GM13977 (cell line): ENCODE results near the gene CHST11.

Experiments used
- DNase-seq: peaks from one replicate; pipeline ENCODE4 v3.0.0; 2012; ENCODE audit warnings: low spot score
- in situ Hi-C: fragments of 300-500 bp; cut with MboI; formaldehyde crosslinking; loops from one replicate; pipeline ENCODE4 v1.12.0; 2022; ENCODE audit warnings: low sequenced_read_pairs, low pct_unique_long_range_greater_than_20kb, mixed read lengths, inconsistent platforms; ENCODE audit not compliant: unreplicated experiment
- TF ChIP-seq, protein P1 (sequence below): IDR thresholded peaks from 2 replicates; pipeline ENCODE4 v1.5.1; 2012; ENCODE audit warnings: mild to moderate bottlenecking, control low read depth; ENCODE audit not compliant: insufficient read depth; ENCODE audit errors: extremely low read depth, missing control alignments

Gene CHST11

DNA sequence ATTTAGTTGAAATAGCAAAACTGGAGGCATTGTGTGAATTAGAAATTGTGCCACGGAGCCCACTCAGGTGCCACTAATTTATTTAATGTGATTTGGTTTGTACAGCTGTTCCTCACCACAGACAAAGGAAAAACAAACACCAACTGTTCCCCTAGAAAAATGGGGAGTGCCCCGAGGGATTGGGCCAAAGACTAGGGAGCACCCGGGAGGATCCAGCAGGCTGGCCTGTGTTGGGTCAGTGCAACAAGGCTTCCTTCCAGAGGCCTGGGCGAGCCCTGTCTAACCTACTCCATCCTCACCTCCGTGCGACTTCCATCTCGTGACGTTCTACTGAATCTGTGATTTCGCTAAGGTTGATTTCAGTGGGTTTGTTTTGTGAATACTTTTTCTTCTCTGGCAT lies 206.2 kb downstream of the CHST11 start:
- DNase-seq = no peak
- in situ Hi-C loops = no loop called here
- TF ChIP-seq, protein P1, sequence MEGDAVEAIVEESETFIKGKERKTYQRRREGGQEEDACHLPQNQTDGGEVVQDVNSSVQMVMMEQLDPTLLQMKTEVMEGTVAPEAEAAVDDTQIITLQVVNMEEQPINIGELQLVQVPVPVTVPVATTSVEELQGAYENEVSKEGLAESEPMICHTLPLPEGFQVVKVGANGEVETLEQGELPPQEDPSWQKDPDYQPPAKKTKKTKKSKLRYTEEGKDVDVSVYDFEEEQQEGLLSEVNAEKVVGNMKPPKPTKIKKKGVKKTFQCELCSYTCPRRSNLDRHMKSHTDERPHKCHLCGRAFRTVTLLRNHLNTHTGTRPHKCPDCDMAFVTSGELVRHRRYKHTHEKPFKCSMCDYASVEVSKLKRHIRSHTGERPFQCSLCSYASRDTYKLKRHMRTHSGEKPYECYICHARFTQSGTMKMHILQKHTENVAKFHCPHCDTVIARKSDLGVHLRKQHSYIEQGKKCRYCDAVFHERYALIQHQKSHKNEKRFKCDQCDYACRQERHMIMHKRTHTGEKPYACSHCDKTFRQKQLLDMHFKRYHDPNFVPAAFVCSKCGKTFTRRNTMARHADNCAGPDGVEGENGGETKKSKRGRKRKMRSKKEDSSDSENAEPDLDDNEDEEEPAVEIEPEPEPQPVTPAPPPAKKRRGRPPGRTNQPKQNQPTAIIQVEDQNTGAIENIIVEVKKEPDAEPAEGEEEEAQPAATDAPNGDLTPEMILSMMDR = no peak

- in situ Hi-C loops = no loop called here
- TF ChIP-seq, protein P1 = no peak
- DNase-seq = no peak
These were observed 207.6 kb downstream of the CHST11 start for GRCh38 chr12:104664351-104664750.

- no peak for DNase-seq
- in situ Hi-C loops = no loop called here
- TF ChIP-seq, protein P1 = no peak
These were observed 208.5 kb downstream of the CHST11 start for GRCh38 chr12:104665296-104665695.

- TF ChIP-seq, protein P1 = no peak
- in situ Hi-C loops = no loop called here
- no peak for DNase-seq
These were observed 210.4 kb downstream of the CHST11 start for GRCh38 chr12:104667139-104667538.

DNA sequence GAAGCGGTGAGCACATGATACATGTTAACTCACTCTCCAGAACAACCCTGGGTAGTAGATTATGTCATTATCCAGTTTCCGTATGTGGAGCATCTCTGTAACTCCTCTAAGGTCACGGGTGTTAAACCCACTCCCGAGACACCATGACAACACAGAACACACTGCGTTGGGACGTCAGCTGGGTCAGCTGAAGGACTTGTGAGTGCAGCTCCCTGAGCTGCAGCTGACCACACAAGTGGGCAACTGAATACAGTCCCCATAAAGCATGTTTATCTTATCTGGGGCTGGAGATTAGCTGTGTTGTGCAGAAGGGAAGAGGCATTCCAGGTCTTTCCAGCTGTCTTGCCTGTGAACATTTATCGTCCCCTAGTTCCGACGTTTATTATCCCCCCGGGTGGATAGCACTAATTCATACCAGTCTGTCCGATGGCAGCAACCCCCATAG lies 211.5 kb downstream of the CHST11 start:
- TF ChIP-seq, protein P1 = no peak
- DNase-seq = no peak
- in situ Hi-C loops = no loop called here

DNA sequence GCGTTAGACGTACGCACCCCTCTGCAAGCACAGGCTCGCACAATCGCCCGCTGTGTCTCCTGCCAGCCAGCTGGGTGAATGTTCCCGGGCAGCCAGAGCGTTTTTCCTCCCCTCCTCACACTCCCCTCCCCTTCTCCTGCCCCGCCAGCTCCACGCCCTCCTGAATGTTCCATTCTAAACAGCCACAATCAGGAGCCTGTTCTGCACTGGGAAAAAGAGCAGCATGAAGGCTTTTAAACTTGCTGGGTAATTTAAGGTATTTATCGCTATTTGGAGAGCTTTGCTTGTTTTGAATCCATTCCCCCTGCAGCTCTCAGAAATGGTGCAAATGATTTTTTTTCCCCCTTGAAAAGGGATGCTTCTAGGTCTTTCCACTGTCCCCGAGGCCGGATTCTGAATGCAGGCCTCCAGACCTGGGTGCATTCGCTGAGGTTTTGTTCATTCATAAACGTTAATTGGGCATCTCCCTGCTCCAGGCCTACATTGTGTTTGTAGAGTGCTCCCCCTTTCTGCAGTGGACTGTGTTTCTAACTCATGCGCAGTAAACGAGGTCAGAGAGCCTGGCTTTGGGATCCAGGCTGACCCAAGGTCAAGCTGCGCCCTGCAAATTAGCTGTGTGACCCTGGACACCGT lies 212.5 kb downstream of the CHST11 start:
- in situ Hi-C loops = no loop called here
- TF ChIP-seq, protein P1 = peak; percentile 27
- no peak for DNase-seq
